Hindlimb muscle (tissue), 1 donor: ENCODE data around the gene IL34. TPM values are rescaled to one million over a fixed set of nuclear protein-coding genes. Genes with fewer than 3 reads are reported as not detected.

ENCODE experiments used
- DNase-seq: peaks from one replicate; pipeline ENCODE4 v3.0.0-alpha.2; 2013
- polyA plus RNA-seq: library from polyadenylated mRNA; unstranded; fragments of 120-200 nt; gene quantifications from one replicate; pipeline ENCODE4 v1.2.1, GENCODE V29; 2013; ENCODE audit not compliant: insufficient read length

IL34 gene
- polyA plus RNA-seq, 1 donor, result 7.8 TPM

GRCh38 chr16:70702624-70703023 lies 56.3 kb downstream of the IL34 start:
- no peak for DNase-seq

DNA sequence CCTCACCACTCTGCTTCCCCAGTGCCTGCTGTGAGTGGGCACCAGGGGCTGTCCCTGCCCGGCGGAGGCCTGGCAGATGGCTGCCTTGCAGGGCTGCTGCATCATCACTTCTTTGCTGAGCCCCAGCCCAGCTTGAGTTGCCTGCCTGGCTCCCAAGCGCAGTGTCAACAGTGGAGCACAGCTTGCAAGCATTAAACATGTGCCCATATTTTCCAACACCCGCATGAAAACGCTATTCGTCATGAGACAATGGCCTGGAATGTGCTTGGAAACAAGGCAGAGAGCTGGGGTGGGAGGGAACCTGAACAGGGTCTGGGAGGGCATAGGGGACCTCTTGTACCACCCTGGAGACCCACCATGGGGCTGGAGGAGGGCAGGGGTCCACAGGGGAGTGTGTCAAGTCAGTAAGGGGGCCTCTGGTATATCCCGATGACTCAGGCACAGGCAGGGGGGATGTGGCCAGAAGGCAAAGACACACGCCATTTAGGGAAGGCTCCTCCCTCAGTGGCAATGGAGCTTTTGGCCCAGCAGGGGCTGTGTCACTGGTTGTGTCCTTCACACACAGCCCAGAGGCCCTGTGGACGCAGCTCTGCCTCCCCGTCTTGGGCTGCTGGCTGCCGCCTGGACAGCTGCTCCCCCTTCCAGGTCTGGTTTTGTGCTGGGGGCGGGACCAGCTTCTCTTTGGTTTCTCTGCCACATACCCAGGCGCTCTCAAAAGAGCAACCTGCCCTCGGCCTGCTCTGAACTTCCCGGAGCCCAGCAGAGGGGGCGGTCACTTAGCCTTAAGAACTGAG lies 56.9 kb downstream of the IL34 start:
- DNase-seq, result no peak

DNA sequence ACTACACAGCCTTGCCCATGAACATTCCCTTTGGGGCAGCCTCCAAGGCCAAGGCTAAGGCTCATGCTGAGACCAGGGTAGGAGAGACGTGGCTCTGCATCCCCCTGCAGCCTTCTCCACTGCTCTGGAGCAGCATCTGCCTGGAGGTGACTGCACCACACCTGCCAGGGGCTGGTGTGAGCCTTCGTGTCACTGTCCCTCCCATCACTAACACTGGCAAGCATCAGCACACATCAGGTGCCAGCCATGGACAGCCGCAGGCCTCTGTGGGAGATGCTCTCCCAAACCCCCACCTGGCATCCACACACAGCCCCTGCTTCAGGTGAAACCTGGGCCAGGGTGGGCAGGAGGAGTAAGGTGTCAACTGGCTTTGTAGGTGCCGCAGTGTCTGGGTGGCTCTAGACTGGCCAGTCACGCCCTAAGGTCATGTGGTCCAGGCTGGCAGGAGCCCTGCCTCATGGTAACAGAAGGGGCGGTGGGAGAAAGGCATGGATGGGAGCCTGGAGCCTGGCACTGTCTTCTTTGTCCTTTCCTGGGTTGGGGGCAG lies 57.5 kb downstream of the IL34 start:
- no peak for DNase-seq

GRCh38 chr16:70704586-70704985 lies 58.2 kb downstream of the IL34 start:
- no peak for DNase-seq

- no peak for DNase-seq
Measured at GRCh38 chr16:70705056-70705455, 58.7 kb downstream of the IL34 start.

- no peak for DNase-seq
Measured at GRCh38 chr16:70706948-70707465, 60.6 kb downstream of the IL34 start.

- DNase-seq, result no peak
Measured at GRCh38 chr16:70708366-70709246, 62.2 kb downstream of the IL34 start.

- no peak for DNase-seq
Measured at GRCh38 chr16:70709457-70709856, 63.1 kb downstream of the IL34 start.

GRCh38 chr16:70709942-70710341 lies 63.6 kb downstream of the IL34 start:
- no peak for DNase-seq

Other genes starting within 250 kb of the IL34 start
- 30.5 TPM for gene ST3GAL2, start 207.5 kb upstream of the IL34 start, polyA plus RNA-seq
- 8.8 TPM for gene FCSK, start 192.0 kb upstream of the IL34 start, polyA plus RNA-seq
- 46.6 TPM for gene COG4, start 123.0 kb upstream of the IL34 start, polyA plus RNA-seq
- gene SF3B3, start 122.7 kb upstream of the IL34 start, polyA plus RNA-seq, result 208 TPM
- 179 TPM for gene MTSS2, start 39.5 kb downstream of the IL34 start, polyA plus RNA-seq
- gene VAC14, start 154.6 kb downstream of the IL34 start, polyA plus RNA-seq, result 28.3 TPM